Panc1 (cell line): ENCODE measurements around the gene VIM. TPM values are rescaled to one million over a fixed set of nuclear protein-coding genes. Genes with fewer than 3 reads are reported as not detected.

Source experiments
- ATAC-seq: fragments of 200-7000 bp; cut with Tn5 transposase; 2 replicates; pipeline ENCODE4 v1.9.1; 2020; ENCODE audit warnings: mild to moderate bottlenecking, moderate library complexity
- BruUV-seq: library from RNA; stranded (reverse); fragments of 400-500 nt; replicated peaks from 2 replicates; lab custom pipeline; 2021; lab: Mats Ljungman, UMichigan
- CTCF ChIA-PET: fragments of 300-600 bp; sonication (Branson Sonifier 250); formaldehyde crosslinking; loops from one replicate; lab custom pipeline; 2022; ENCODE audit warnings: antibody characterized with exemption; lab: Charles Lee
- POLR2A ChIA-PET: fragments of 300-600 bp; sonication (Branson Sonifier 250); formaldehyde crosslinking; loops from one replicate; lab custom pipeline; 2022; ENCODE audit warnings: antibody characterized with exemption; lab: Charles Lee
- DNase-seq: peaks from one replicate; pipeline ENCODE4 v3.0.0-alpha.2; 2010; ENCODE audit warnings: low read depth, low spot score
- H3K27ac ChIP-seq: 2 replicates; pipeline ENCODE4 v1.5.1; 2011; ENCODE audit warnings: mild to moderate bottlenecking, low read length, inconsistent platforms
- H3K27me3 ChIP-seq: fragments of 200-500 bp; sonication (Bioruptor generic); 2 replicates; pipeline ENCODE4 v1.6.0; 2014; ENCODE audit warnings: low read length, inconsistent platforms; ENCODE audit not compliant: control insufficient read depth, insufficient read depth
- H3K36me3 ChIP-seq: fragments of 200-500 bp; sonication (Bioruptor generic); 2 replicates; pipeline ENCODE4 v1.5.1; 2014; ENCODE audit warnings: inconsistent platforms, mild to moderate bottlenecking, low read length, moderate library complexity; ENCODE audit not compliant: control insufficient read depth, insufficient read depth
- H3K4me1 ChIP-seq: 2 replicates; pipeline ENCODE4 v1.5.1; 2011; ENCODE audit warnings: inconsistent platforms, mild to moderate bottlenecking, low read length, moderate library complexity; ENCODE audit not compliant: control insufficient read depth, insufficient read depth
- H3K4me3 ChIP-seq, 2 experiments: 2 replicates each; pipeline ENCODE4 v1.5.1; 2011 to 2012; ENCODE audit warnings: low read depth in 2 of 2, low read length in 2 of 2, mild to moderate bottlenecking in 2 of 2, inconsistent platforms in 1 of 2, moderate library complexity in 1 of 2
- H3K9me3 ChIP-seq: fragments of 200-500 bp; sonication (Bioruptor generic); 2 replicates; pipeline ENCODE4 v1.5.1; 2014; ENCODE audit warnings: low read depth, mild to moderate bottlenecking, inconsistent platforms, low read length, moderate library complexity; ENCODE audit not compliant: control insufficient read depth, insufficient read depth
- CTCF ChIP-seq: fragments of 450-650 bp; IDR thresholded peaks from 2 replicates; pipeline ENCODE4 v1.5.1; 2017; ENCODE audit warnings: mild to moderate bottlenecking
- POLR2AphosphoS5 ChIP-seq: IDR thresholded peaks from 2 replicates; pipeline ENCODE4 v1.6.1; 2012; ENCODE audit warnings: mild to moderate bottlenecking, low read depth, low read length, moderate library complexity
- SIN3A ChIP-seq: IDR thresholded peaks from 2 replicates; pipeline ENCODE4 v1.6.1; 2012; ENCODE audit warnings: low read depth, mild to moderate bottlenecking, low read length, moderate library complexity, borderline replicate concordance; ENCODE audit not compliant: insufficient read depth
- TCF7L2 ChIP-seq: IDR thresholded peaks from 2 replicates; pipeline ENCODE4 v1.6.1; 2011; ENCODE audit warnings: mild to moderate bottlenecking, low read depth, low read length, inconsistent platforms
- in situ Hi-C: cut with HindIII; loops from 2 replicates; pipeline ENCODE4 v1.10.0; 2016; ENCODE audit warnings: low sequenced_read_pairs, low pct_unique_long_range_greater_than_20kb
- intact Hi-C: fragments of 100-400 bp; cut with micrococcal nuclease; formaldehyde crosslinking; loops from one replicate; pipeline ENCODE4 v1.10.0; 2022; ENCODE audit not compliant: unreplicated experiment
- total RNA-seq: library from RNA; stranded (reverse); gene quantifications from one replicate; pipeline ENCODE4 v1.2.1, GENCODE V29; 2021; ENCODE audit not compliant: unreplicated experiment
- TF ChIP-seq, protein P1 (sequence below), 2 experiments: IDR thresholded peaks; 2 replicates each; pipeline ENCODE4 v1.6.1; 2011 to 2012; ENCODE audit warnings: low read depth in 2 of 2, control low read depth in 1 of 2, low read length in 1 of 2, mild to moderate bottlenecking in 1 of 2, moderate library complexity in 1 of 2; ENCODE audit not compliant: insufficient read depth in 1 of 2

Gene VIM
- total RNA-seq, 1 experiment from 2014 or later = 3,436 TPM

DNA sequence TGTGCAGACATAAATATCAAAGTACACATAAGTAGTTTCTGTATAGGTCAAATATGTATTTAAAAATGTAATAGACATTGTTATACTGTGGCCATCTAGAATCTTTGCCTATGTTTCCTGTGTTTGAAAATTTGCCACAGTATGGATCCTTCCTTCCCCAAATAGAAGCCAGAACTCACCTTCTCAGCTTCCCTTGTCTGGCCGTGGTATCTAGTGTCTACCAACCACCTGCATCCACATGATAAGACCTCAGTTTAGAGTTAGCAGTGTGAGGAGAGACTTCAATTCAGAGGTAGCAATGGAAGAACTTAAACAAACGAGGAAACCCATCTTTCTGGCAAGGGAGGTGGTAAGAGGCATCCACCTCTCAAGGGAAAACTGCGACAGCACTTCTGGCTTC is 31.5 kb upstream of the VIM start:
- TF ChIP-seq SIN3A (no peak), POLR2AphosphoS5 (no peak), TCF7L2 (no peak), CTCF (no peak)
- TF ChIP-seq, protein P1, sequence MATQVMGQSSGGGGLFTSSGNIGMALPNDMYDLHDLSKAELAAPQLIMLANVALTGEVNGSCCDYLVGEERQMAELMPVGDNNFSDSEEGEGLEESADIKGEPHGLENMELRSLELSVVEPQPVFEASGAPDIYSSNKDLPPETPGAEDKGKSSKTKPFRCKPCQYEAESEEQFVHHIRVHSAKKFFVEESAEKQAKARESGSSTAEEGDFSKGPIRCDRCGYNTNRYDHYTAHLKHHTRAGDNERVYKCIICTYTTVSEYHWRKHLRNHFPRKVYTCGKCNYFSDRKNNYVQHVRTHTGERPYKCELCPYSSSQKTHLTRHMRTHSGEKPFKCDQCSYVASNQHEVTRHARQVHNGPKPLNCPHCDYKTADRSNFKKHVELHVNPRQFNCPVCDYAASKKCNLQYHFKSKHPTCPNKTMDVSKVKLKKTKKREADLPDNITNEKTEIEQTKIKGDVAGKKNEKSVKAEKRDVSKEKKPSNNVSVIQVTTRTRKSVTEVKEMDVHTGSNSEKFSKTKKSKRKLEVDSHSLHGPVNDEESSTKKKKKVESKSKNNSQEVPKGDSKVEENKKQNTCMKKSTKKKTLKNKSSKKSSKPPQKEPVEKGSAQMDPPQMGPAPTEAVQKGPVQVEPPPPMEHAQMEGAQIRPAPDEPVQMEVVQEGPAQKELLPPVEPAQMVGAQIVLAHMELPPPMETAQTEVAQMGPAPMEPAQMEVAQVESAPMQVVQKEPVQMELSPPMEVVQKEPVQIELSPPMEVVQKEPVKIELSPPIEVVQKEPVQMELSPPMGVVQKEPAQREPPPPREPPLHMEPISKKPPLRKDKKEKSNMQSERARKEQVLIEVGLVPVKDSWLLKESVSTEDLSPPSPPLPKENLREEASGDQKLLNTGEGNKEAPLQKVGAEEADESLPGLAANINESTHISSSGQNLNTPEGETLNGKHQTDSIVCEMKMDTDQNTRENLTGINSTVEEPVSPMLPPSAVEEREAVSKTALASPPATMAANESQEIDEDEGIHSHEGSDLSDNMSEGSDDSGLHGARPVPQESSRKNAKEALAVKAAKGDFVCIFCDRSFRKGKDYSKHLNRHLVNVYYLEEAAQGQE (IDR thresholded peaks at IDR 0.05; ENCODE audit: insufficient read depth in 1 of 2, low read depth in 2 of 2, low read length in 1 of 2) = no peak
- Histone ChIP-seq H3K27me3 (no peaks in the 10 kb centered on the region), H3K27ac (peak overlapping the region; percentile 99), H3K4me3 (no peak overlapping the region), H3K36me3 (no peaks in the 10 kb centered on the region), H3K9me3 (peaks cover 2% of the 10 kb centered on the region; the same call in 1 of the 2 replicates), H3K4me1 (peaks cover 7% of the 10 kb centered on the region)
- ATAC-seq = no peak
- DNase-seq = no peak
- no TSS peak for BruUV-seq
- in situ Hi-C loops (no loop called here), intact Hi-C loops (no loop called here)
- ChIA-PET CTCF (no interaction called here), POLR2A (no interaction called here)

- H3K9me3 ChIP-seq = peaks cover 2% of the 10 kb centered on the region; the same call in 1 of the 2 replicates
- peak overlapping the region; percentile 52 to 54 for H3K4me3 ChIP-seq
- ChIA-PET CTCF (no interaction called here), POLR2A (interaction anchor here (0.5 to 1.4 kb wide), 3 partner anchors 9 to 231 kb away, joined by 3 to 7 read pairs (median 3); partner anchors contain the start of gene VIM)
- peak overlapping the region; percentile 99 for H3K27ac ChIP-seq
- TSS peak; percentile 70 for BruUV-seq
- H3K36me3 ChIP-seq = no peaks in the 10 kb centered on the region
- in situ Hi-C loops (no loop called here), intact Hi-C loops (no loop called here)
- no peaks in the 10 kb centered on the region for H3K27me3 ChIP-seq
- ATAC-seq (no peak), DNase-seq (no peak)
- TF ChIP-seq POLR2AphosphoS5 (peak; percentile 22; the same call in 1 of the 2 replicates), SIN3A (no peak), TCF7L2 (no peak)
- peaks cover 17% of the 10 kb centered on the region for H3K4me1 ChIP-seq
Measured at GRCh38 chr10:17199351-17199804, 28.7 kb upstream of the VIM start.
